Endothelial cell (in vitro differentiated cells): ENCODE data around the gene ING5. TPM values are rescaled to one million over a fixed set of nuclear protein-coding genes. Genes with fewer than 3 reads are reported as not detected.

ENCODE experiments used
- DNase-seq: peaks from one replicate; pipeline ENCODE4 v3.0.0; 2021; ENCODE audit warnings: low spot score
- H3K27ac Mint-ChIP-seq: one replicate; pipeline ENCODE4 v1.8.0; 2021; ENCODE audit warnings: mixed read lengths, inconsistent platforms; ENCODE audit not compliant: unreplicated experiment
- H3K27me3 Mint-ChIP-seq: one replicate; pipeline ENCODE4 v1.8.0; 2021; ENCODE audit warnings: mild to moderate bottlenecking, moderate library complexity, mixed read lengths, inconsistent platforms; ENCODE audit not compliant: unreplicated experiment
- H3K36me3 Mint-ChIP-seq: one replicate; pipeline ENCODE4 v1.8.0; 2021; ENCODE audit warnings: mild to moderate bottlenecking, low read depth, mixed read lengths, inconsistent platforms; ENCODE audit not compliant: unreplicated experiment
- H3K4me1 Mint-ChIP-seq: one replicate; pipeline ENCODE4 v1.8.0; 2021; ENCODE audit warnings: mild to moderate bottlenecking, mixed read lengths, inconsistent platforms; ENCODE audit not compliant: unreplicated experiment
- H3K4me3 Mint-ChIP-seq: one replicate; pipeline ENCODE4 v1.8.0; 2021; ENCODE audit warnings: mild to moderate bottlenecking, mixed read lengths, inconsistent platforms; ENCODE audit not compliant: unreplicated experiment
- H3K9me3 Mint-ChIP-seq: one replicate; pipeline ENCODE4 v1.8.0; 2021; ENCODE audit warnings: mixed read lengths, inconsistent platforms; ENCODE audit not compliant: unreplicated experiment
- CTCF ChIP-seq: fragments of 200-600 bp; sonication (generic); IDR thresholded peaks from one replicate; pipeline ENCODE4 v1.5.0; 2021; ENCODE audit warnings: antibody characterized with exemption; ENCODE audit not compliant: unreplicated experiment
- total RNA-seq: library from RNA; stranded (reverse); fragmentation: NEBNext Ultra II Directional; extraction: Animal tissue kit (Norgen Biotek cat#: 25700); gene quantifications from one replicate; pipeline ENCODE4 v1.2.1, GENCODE V29; 2021; ENCODE audit not compliant: unreplicated experiment

ING5 gene
- total RNA-seq, 1 donor from 2014 or later = 19.9 TPM

GRCh38 chr2:241719093-241719492, 17.3 kb downstream of the ING5 start:
- Mint-ChIP-seq H3K27ac (no peak overlapping the region), H3K36me3 (peaks cover 47% of the 10 kb centered on the region), H3K4me1 (peaks cover 9% of the 10 kb centered on the region), H3K27me3 (peaks cover 5% of the 10 kb centered on the region), H3K9me3 (peaks cover 4% of the 10 kb centered on the region), H3K4me3 (no peak overlapping the region)
- no peak for DNase-seq
- TF ChIP-seq CTCF = no peak

- H3K27ac Mint-ChIP-seq = no peak overlapping the region
- H3K36me3 Mint-ChIP-seq = peaks cover 38% of the 10 kb centered on the region
- peaks cover 9% of the 10 kb centered on the region for H3K4me1 Mint-ChIP-seq
- no peak for TF ChIP-seq CTCF
- no peak overlapping the region for H3K4me3 Mint-ChIP-seq
- DNase-seq = no peak
- peaks cover 4% of the 10 kb centered on the region for H3K27me3 Mint-ChIP-seq
- H3K9me3 Mint-ChIP-seq = peaks cover 4% of the 10 kb centered on the region
Observed at GRCh38 chr2:241720099-241720498, 18.3 kb downstream of the ING5 start.

- Mint-ChIP-seq H3K4me1 (peaks cover 9% of the 10 kb centered on the region), H3K36me3 (peaks cover 38% of the 10 kb centered on the region), H3K9me3 (peaks cover 4% of the 10 kb centered on the region), H3K4me3 (no peak overlapping the region), H3K27ac (no peak overlapping the region), H3K27me3 (peaks cover 4% of the 10 kb centered on the region)
- DNase-seq = no peak
- TF ChIP-seq CTCF = no peak
Observed at GRCh38 chr2:241720560-241720959, 18.7 kb downstream of the ING5 start.

- H3K36me3 Mint-ChIP-seq = peaks cover 35% of the 10 kb centered on the region
- peaks cover 4% of the 10 kb centered on the region for H3K9me3 Mint-ChIP-seq
- no peak for DNase-seq
- peaks cover 7% of the 10 kb centered on the region for H3K4me1 Mint-ChIP-seq
- peak overlapping the region; percentile 67 for H3K4me3 Mint-ChIP-seq
- H3K27me3 Mint-ChIP-seq = peaks cover 6% of the 10 kb centered on the region
- H3K27ac Mint-ChIP-seq = peak overlapping the region; percentile 24
- no peak for TF ChIP-seq CTCF
Observed at GRCh38 chr2:241721852-241722251, 20.0 kb downstream of the ING5 start.

- H3K4me3 Mint-ChIP-seq = peak overlapping the region; percentile 54
- no peak overlapping the region for H3K27ac Mint-ChIP-seq
- H3K9me3 Mint-ChIP-seq = peaks cover 4% of the 10 kb centered on the region
- no peak for TF ChIP-seq CTCF
- H3K27me3 Mint-ChIP-seq = peaks cover 4% of the 10 kb centered on the region
- peaks cover 7% of the 10 kb centered on the region for H3K4me1 Mint-ChIP-seq
- peaks cover 30% of the 10 kb centered on the region for H3K36me3 Mint-ChIP-seq
- no peak for DNase-seq
Observed at GRCh38 chr2:241722896-241723454, 21.1 kb downstream of the ING5 start.
